Measurements from ENCODE around the gene LHX5. TPM values are rescaled to one million over a fixed set of nuclear protein-coding genes. Genes with fewer than 3 reads are reported as not detected.

Gene LHX5
- total RNA-seq, 4 donors from 2014 or later = not detected

DNA sequence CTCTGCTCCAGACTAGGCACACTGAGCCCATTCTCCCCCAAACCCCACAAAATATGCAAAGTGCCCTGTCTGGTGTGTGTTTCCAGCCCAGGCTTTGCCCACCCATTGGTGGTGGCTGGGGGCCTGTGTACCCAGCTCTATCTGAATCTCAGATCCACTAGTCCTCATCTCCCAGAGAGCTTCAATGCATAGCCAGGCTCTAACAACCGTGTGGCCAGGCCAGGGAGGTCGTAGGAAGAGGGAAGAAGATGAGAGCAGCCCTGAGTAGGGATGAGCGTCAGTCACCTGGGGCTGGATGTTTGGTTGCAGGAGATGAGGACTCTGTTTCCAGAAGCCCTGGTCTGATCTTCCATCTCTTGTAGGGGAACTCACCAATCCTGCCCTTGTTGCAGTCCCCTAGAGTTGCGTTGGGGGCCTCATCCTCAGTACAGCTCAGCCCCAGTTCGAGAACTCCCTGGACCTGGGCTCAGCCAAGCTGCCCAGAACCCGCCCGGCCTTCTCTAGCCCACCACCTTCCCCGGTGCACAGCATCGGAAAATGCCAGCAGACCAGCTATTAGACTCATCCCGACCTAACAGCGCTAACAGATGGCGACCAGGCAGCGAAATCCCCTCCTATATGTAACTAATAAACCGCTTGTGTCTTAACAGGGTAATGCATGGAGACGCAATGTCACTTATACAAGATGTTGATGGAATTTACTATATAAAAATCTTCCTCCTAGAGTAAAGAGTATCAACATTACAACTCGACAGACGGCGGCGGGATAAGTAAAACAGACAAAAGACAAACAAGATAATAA is 3.2 kb upstream of the LHX5 start:
- TF ChIP-seq POLR2AphosphoS5 (IDR thresholded peaks at IDR 0.05) (no peak), POLR2A (IDR thresholded peaks at IDR 0.05) (no peak)
- 6 to 11% methylated on average over 5 to 19 of the region's 19 CpGs for WGBS, 2 donors (ENCODE audit: low coverage in 1 of 2)
- H3K27ac ChIP-seq = no peak overlapping the region
- H3K9me3 ChIP-seq = no peaks in the 10 kb centered on the region
- DNase-seq = no peak
- H3K4me3 ChIP-seq = no peak overlapping the region
- intact Hi-C loops (cut with DNase I; ENCODE audit: low total_unique reads) (no loop called here), in situ Hi-C loops (cut with MboI; ENCODE audit: low pct_ligation_motif_present in 1 of 4, low pct_unique_long_range_greater_than_20kb in 1 of 4, low sequenced_read_pairs in 3 of 4) (loop anchor here in 2 of 4 donors (25.0 kb wide), 1 partner anchor 437 kb away; no protein-coding TSS in a partner anchor)
- no peaks in the 10 kb centered on the region for H3K4me1 ChIP-seq
- H3K36me3 ChIP-seq = no peaks in the 10 kb centered on the region
- peaks cover 98% of the 10 kb centered on the region for H3K27me3 ChIP-seq

DNA sequence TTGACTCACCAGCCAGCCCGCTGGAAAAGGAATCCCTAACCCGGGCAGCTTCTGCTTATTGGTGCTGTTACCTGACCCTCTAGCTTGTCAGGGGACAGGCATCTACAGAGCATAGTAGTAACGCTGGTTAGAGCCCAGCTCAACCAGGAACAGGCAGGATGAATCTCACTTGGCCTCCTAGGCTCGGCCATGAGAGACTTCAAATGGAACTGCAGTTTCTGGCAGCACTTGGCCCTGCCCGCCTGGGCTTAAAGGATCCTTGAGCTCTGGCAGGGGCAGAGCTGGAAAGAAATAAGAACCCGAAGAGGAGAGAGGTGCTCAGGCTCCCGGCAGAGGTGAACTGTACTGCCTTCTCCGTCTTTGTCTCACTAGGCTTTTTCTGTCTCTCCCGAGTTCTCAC is 2.3 kb upstream of the LHX5 start:
- no peak for TF ChIP-seq EP300 (IDR thresholded peaks at IDR 0.05; ENCODE audit: low read depth)
- TF ChIP-seq, protein P1, sequence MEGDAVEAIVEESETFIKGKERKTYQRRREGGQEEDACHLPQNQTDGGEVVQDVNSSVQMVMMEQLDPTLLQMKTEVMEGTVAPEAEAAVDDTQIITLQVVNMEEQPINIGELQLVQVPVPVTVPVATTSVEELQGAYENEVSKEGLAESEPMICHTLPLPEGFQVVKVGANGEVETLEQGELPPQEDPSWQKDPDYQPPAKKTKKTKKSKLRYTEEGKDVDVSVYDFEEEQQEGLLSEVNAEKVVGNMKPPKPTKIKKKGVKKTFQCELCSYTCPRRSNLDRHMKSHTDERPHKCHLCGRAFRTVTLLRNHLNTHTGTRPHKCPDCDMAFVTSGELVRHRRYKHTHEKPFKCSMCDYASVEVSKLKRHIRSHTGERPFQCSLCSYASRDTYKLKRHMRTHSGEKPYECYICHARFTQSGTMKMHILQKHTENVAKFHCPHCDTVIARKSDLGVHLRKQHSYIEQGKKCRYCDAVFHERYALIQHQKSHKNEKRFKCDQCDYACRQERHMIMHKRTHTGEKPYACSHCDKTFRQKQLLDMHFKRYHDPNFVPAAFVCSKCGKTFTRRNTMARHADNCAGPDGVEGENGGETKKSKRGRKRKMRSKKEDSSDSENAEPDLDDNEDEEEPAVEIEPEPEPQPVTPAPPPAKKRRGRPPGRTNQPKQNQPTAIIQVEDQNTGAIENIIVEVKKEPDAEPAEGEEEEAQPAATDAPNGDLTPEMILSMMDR (IDR thresholded peaks at IDR 0.05) = no peak
- Histone ChIP-seq H3K36me3 (no peaks in the 10 kb centered on the region), H3K4me1 (no peaks in the 10 kb centered on the region), H3K9me3 (no peaks in the 10 kb centered on the region), H3K27me3 (peaks cover 98% of the 10 kb centered on the region), H3K4me3 (no peak overlapping the region), H3K27ac (no peak overlapping the region)
- 0 to 3% methylated on average over 6 to 9 of the region's 9 CpGs for WGBS, 2 donors (ENCODE audit: low coverage in 1 of 2)
- in situ Hi-C loops (cut with MboI; ENCODE audit: low pct_ligation_motif_present in 1 of 4, low pct_unique_long_range_greater_than_20kb in 1 of 4, low sequenced_read_pairs in 3 of 4) = loop anchor here in 2 of 4 donors (25.0 kb wide), 1 partner anchor 438 kb away; no protein-coding TSS in a partner anchor
- no peak for DNase-seq
- intact Hi-C loops (cut with DNase I; ENCODE audit: low total_unique reads) = no loop called here

GRCh38 chr12:113473400-113473799 is 1.7 kb upstream of the LHX5 start:
- TF ChIP-seq POLR2AphosphoS5 (IDR thresholded peaks at IDR 0.05) (no peak), EP300 (IDR thresholded peaks at IDR 0.05; ENCODE audit: low read depth) (no peak), POLR2A (IDR thresholded peaks at IDR 0.05) (no peak)
- TF ChIP-seq, protein P1 (IDR thresholded peaks at IDR 0.05) = no peak
- no peak overlapping the region for H3K4me3 ChIP-seq
- peaks cover 98% of the 10 kb centered on the region for H3K27me3 ChIP-seq
- DNase-seq = no peak
- in situ Hi-C loops (cut with MboI; ENCODE audit: low pct_ligation_motif_present in 1 of 4, low pct_unique_long_range_greater_than_20kb in 1 of 4, low sequenced_read_pairs in 3 of 4) (loop anchor here in 2 of 4 donors (25.0 kb wide), 1 partner anchor 439 kb away; no protein-coding TSS in a partner anchor), intact Hi-C loops (cut with DNase I; ENCODE audit: low total_unique reads) (no loop called here)
- H3K36me3 ChIP-seq = no peaks in the 10 kb centered on the region
- H3K27ac ChIP-seq = no peak overlapping the region
- WGBS, 2 donors (ENCODE audit: low coverage in 1 of 2) = 17 to 21% methylated on average over 1 to 6 of the region's 6 CpGs
- H3K4me1 ChIP-seq = peaks cover 0 to under 1% (median 0%) of the 10 kb centered on the region in 4 donors
- no peaks in the 10 kb centered on the region for H3K9me3 ChIP-seq

GRCh38 chr12:113472191-113473121 is 785 bp upstream of the LHX5 start:
- 13 to 19% methylated on average over 9 to 49 of the region's 51 CpGs for WGBS, 2 donors (ENCODE audit: low coverage in 1 of 2)
- peaks cover 0 to 10% (median 9%) of the 10 kb centered on the region in 4 donors for H3K4me1 ChIP-seq
- H3K27me3 ChIP-seq = peaks cover 98% of the 10 kb centered on the region
- intact Hi-C loops (cut with DNase I; ENCODE audit: low total_unique reads) (no loop called here), in situ Hi-C loops (cut with MboI; ENCODE audit: low pct_ligation_motif_present in 1 of 4, low pct_unique_long_range_greater_than_20kb in 1 of 4, low sequenced_read_pairs in 3 of 4) (loop anchor here in 2 of 4 donors (25.0 kb wide), 1 partner anchor 440 kb away; no protein-coding TSS in a partner anchor)
- TF ChIP-seq, protein P1 (IDR thresholded peaks at IDR 0.05) = no peak
- TF ChIP-seq POLR2A (IDR thresholded peaks at IDR 0.05) = no peak
- DNase-seq = no peak
- no peaks in the 10 kb centered on the region for H3K36me3 ChIP-seq
- no peak overlapping the region for H3K4me3 ChIP-seq
- no peaks in the 10 kb centered on the region for H3K9me3 ChIP-seq
- H3K27ac ChIP-seq = no peak overlapping the region

All from transverse colon (tissue), 4 donors.